KMS-11 (cell line): ENCODE results near the gene XRCC4.

Source experiments
- H2AFZ ChIP-seq: fragments of 200-600 bp; sonication (generic); 2 replicates; pipeline ENCODE4 v1.6.1; 2016; ENCODE audit warnings: antibody characterized with exemption, mixed run types, low read depth
- H3K27ac ChIP-seq: fragments of 200-600 bp; sonication (generic); 2 replicates; pipeline ENCODE4 v1.6.1; 2016; ENCODE audit warnings: mild to moderate bottlenecking, mixed run types
- H3K27me3 ChIP-seq: fragments of 200-600 bp; sonication (generic); 2 replicates; pipeline ENCODE4 v1.6.1; 2017; ENCODE audit warnings: mild to moderate bottlenecking, low read depth, mixed run types, moderate library complexity; ENCODE audit not compliant: insufficient read depth
- H3K36me3 ChIP-seq: fragments of 200-600 bp; sonication (generic); 2 replicates; pipeline ENCODE4 v1.6.1; 2017; ENCODE audit warnings: mild to moderate bottlenecking, mixed run types; ENCODE audit not compliant: insufficient read depth
- H3K4me1 ChIP-seq: fragments of 200-600 bp; sonication (generic); 2 replicates; pipeline ENCODE4 v1.6.1; 2016; ENCODE audit warnings: mild to moderate bottlenecking, low read depth, mixed run types; ENCODE audit not compliant: poor library complexity, severe bottlenecking
- H3K4me2 ChIP-seq: fragments of 200-600 bp; sonication (generic); 2 replicates; pipeline ENCODE4 v1.7.0; 2016; ENCODE audit warnings: mild to moderate bottlenecking, mixed run types
- H3K4me3 ChIP-seq: fragments of 200-600 bp; sonication (generic); IDR thresholded peaks from 2 replicates; pipeline ENCODE4 v1.6.1; 2017; ENCODE audit warnings: low read depth, low read length, mixed read lengths; ENCODE audit not compliant: insufficient read depth
- H3K79me2 ChIP-seq: fragments of 200-600 bp; sonication (generic); 2 replicates; pipeline ENCODE4 v1.6.1; 2016; ENCODE audit warnings: low read depth, mixed run types; ENCODE audit not compliant: insufficient read depth
- H3K9ac ChIP-seq: fragments of 200-600 bp; sonication (generic); 2 replicates; pipeline ENCODE4 v1.6.1; 2016; ENCODE audit warnings: mild to moderate bottlenecking, mixed run types
- H4K20me1 ChIP-seq: fragments of 200-600 bp; sonication (generic); 2 replicates; pipeline ENCODE4 v1.6.1; 2016; ENCODE audit warnings: mild to moderate bottlenecking, mixed run types; ENCODE audit not compliant: insufficient read depth
- CTCF ChIP-seq: fragments of 200-600 bp; sonication (generic); conservative IDR thresholded peaks from 2 replicates; pipeline ENCODE4 v1.6.1; 2017; ENCODE audit warnings: low read depth, mild to moderate bottlenecking, antibody characterized with exemption, low read length, moderate library complexity, mixed read lengths

The XRCC4 gene

GRCh38 chr5:83323557-83324180, 246.3 kb downstream of the XRCC4 start:
- H3K36me3 ChIP-seq = no peaks in the 10 kb centered on the region

GRCh38 chr5:83331842-83332241, 254.5 kb downstream of the XRCC4 start:
- H3K4me1 ChIP-seq = no peaks in the 10 kb centered on the region
- no peak overlapping the region for H2AFZ ChIP-seq
- H3K36me3 ChIP-seq = no peaks in the 10 kb centered on the region
- no peak overlapping the region for H3K4me2 ChIP-seq
- H3K9ac ChIP-seq = no peak overlapping the region
- no peaks in the 10 kb centered on the region for H3K79me2 ChIP-seq
- TF ChIP-seq CTCF = no peak
- H3K27ac ChIP-seq = no peak overlapping the region
- H3K27me3 ChIP-seq = no peaks in the 10 kb centered on the region
- no peaks in the 10 kb centered on the region for H4K20me1 ChIP-seq
- no peak overlapping the region for H3K4me3 ChIP-seq

More at GRCh38 chr5:83323557-83324180, 246.3 kb downstream of the XRCC4 start:
- H3K4me1 ChIP-seq = no peaks in the 10 kb centered on the region
- H3K27me3 ChIP-seq = no peaks in the 10 kb centered on the region
- no peak overlapping the region for H3K27ac ChIP-seq
- no peak overlapping the region for H3K4me2 ChIP-seq
- no peak for TF ChIP-seq CTCF
- no peaks in the 10 kb centered on the region for H4K20me1 ChIP-seq
- H3K4me3 ChIP-seq = no peak overlapping the region
- H3K9ac ChIP-seq = no peak overlapping the region
- H3K79me2 ChIP-seq = no peaks in the 10 kb centered on the region
- no peak overlapping the region for H2AFZ ChIP-seq

GRCh38 chr5:83337453-83338035, 260.2 kb downstream of the XRCC4 start:
- no peaks in the 10 kb centered on the region for H3K27me3 ChIP-seq
- H4K20me1 ChIP-seq = no peaks in the 10 kb centered on the region
- no peak overlapping the region for H3K4me2 ChIP-seq
- no peaks in the 10 kb centered on the region for H3K79me2 ChIP-seq
- no peak overlapping the region for H2AFZ ChIP-seq
- no peaks in the 10 kb centered on the region for H3K4me1 ChIP-seq
- H3K27ac ChIP-seq = no peak overlapping the region
- TF ChIP-seq CTCF = no peak
- no peaks in the 10 kb centered on the region for H3K36me3 ChIP-seq
- H3K9ac ChIP-seq = no peak overlapping the region
- no peak overlapping the region for H3K4me3 ChIP-seq

GRCh38 chr5:83340511-83340918, 263.2 kb downstream of the XRCC4 start:
- no peak overlapping the region for H3K9ac ChIP-seq
- H3K4me1 ChIP-seq = no peaks in the 10 kb centered on the region
- TF ChIP-seq CTCF = no peak
- no peak overlapping the region for H3K27ac ChIP-seq
- H3K4me2 ChIP-seq = no peak overlapping the region
- H4K20me1 ChIP-seq = no peaks in the 10 kb centered on the region
- H3K79me2 ChIP-seq = no peaks in the 10 kb centered on the region
- H3K36me3 ChIP-seq = no peaks in the 10 kb centered on the region
- no peak overlapping the region for H2AFZ ChIP-seq
- no peaks in the 10 kb centered on the region for H3K27me3 ChIP-seq
- no peak overlapping the region for H3K4me3 ChIP-seq
